Parathyroid adenoma (tissue), 2 donors: ENCODE results near the gene MGMT.

ENCODE experiments used
- H2AFZ ChIP-seq: fragments of 300-600 bp; sonication (generic); one replicate; pipeline ENCODE4 v1.7.0; 2017; ENCODE audit warnings: antibody characterized with exemption, mild to moderate bottlenecking
- H3K27ac ChIP-seq: fragments of 300-600 bp; sonication (generic); one replicate; pipeline ENCODE4 v1.7.0; 2017
- H3K27me3 ChIP-seq: fragments of 300-600 bp; sonication (generic); one replicate; pipeline ENCODE4 v1.7.0; 2017; ENCODE audit warnings: low read length; ENCODE audit not compliant: control insufficient read depth, insufficient read depth
- H3K36me3 ChIP-seq: fragments of 300-600 bp; sonication (generic); one replicate; pipeline ENCODE4 v1.7.0; 2017; ENCODE audit warnings: low read length; ENCODE audit not compliant: control insufficient read depth, insufficient read depth
- H3K4me1 ChIP-seq: fragments of 300-600 bp; sonication (generic); one replicate; pipeline ENCODE4 v1.7.0; 2017; ENCODE audit warnings: control low read depth
- H3K4me2 ChIP-seq: fragments of 300-600 bp; sonication (generic); one replicate; pipeline ENCODE4 v1.7.0; 2017; ENCODE audit warnings: low read length
- H3K4me3 ChIP-seq: fragments of 300-600 bp; sonication (generic); one replicate; pipeline ENCODE4 v1.7.0; 2017; ENCODE audit warnings: low read depth, low read length
- H3K79me2 ChIP-seq: fragments of 300-600 bp; sonication (generic); one replicate; pipeline ENCODE4 v1.7.0; 2017; ENCODE audit warnings: control low read depth
- H3K9ac ChIP-seq: fragments of 300-600 bp; sonication (generic); one replicate; pipeline ENCODE4 v1.7.0; 2017; ENCODE audit warnings: mild to moderate bottlenecking
- H3K9me3 ChIP-seq: fragments of 300-600 bp; sonication (generic); one replicate; pipeline ENCODE4 v1.7.0; 2017; ENCODE audit warnings: low read length; ENCODE audit not compliant: control insufficient read depth
- CTCF ChIP-seq: fragments of 300-600 bp; sonication (generic); IDR thresholded peaks from one replicate; pipeline ENCODE4 v1.7.0; 2017; ENCODE audit warnings: antibody characterized with exemption, mild to moderate bottlenecking
- donor health status: primary hyperparathyroidism.

Gene MGMT

GRCh38 chr10:129532838-129533237, 65.8 kb downstream of the MGMT start:
- Histone ChIP-seq H3K36me3 (no peaks in the 10 kb centered on the region), H3K9me3 (no peaks in the 10 kb centered on the region), H3K4me3 (no peak overlapping the region), H3K4me2 (no peak overlapping the region), H2AFZ (no peak overlapping the region), H3K27ac (no peak overlapping the region), H3K27me3 (no peaks in the 10 kb centered on the region), H3K79me2 (no peaks in the 10 kb centered on the region), H3K4me1 (no peaks in the 10 kb centered on the region), H3K9ac (no peak overlapping the region)
- no peak for TF ChIP-seq CTCF

DNA sequence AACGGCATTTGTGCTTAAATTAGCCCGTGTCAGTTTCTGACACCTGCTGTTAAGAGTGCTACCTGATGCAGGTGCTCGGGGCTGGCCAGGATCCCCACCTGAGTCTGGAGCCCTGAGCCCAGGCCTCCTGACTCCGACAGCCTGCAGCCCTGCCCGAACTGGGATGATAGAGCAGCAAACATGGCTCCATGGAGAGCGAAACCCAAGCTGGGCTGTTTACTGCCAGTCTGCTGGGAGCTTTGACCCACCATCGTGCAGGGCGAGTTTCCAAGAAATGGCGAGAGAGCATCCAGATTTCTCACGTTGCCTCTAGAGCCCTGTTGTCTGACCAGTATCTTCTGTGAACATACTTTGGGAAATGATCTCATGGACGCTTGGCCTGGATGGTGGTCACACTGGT, 66.2 kb downstream of the MGMT start:
- Histone ChIP-seq H3K9me3 (no peaks in the 10 kb centered on the region), H3K27me3 (no peaks in the 10 kb centered on the region), H3K4me3 (no peak overlapping the region), H3K79me2 (no peaks in the 10 kb centered on the region), H3K36me3 (no peaks in the 10 kb centered on the region), H3K4me1 (no peaks in the 10 kb centered on the region), H3K27ac (no peak overlapping the region), H3K4me2 (no peak overlapping the region), H2AFZ (no peak overlapping the region), H3K9ac (no peak overlapping the region)
- TF ChIP-seq CTCF, result no peak

DNA sequence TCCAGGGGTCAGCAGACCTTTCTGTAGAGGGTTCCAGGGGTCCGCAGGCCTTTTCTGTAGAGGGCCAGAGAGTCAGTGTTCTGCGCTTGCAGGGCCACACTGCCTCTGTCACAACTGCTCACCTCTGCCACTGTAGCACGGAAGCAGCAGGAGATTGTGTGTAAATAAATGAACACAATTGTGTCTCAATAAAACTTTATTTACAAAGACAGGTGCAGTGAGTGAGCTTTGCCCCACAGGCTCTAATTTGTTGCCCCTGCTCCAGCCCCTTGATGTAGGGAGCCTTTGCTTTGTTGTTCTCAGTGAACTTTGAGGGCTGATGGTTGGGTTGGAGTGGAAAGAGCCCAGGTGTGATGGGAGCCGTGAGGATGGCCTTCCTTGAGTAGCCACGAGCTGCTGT, 67.8 kb downstream of the MGMT start:
- Histone ChIP-seq H3K4me1 (no peaks in the 10 kb centered on the region), H3K79me2 (no peaks in the 10 kb centered on the region), H2AFZ (no peak overlapping the region), H3K9ac (no peak overlapping the region), H3K4me3 (no peak overlapping the region), H3K4me2 (no peak overlapping the region), H3K27ac (no peak overlapping the region), H3K9me3 (no peaks in the 10 kb centered on the region), H3K27me3 (no peaks in the 10 kb centered on the region), H3K36me3 (no peaks in the 10 kb centered on the region)
- no peak for TF ChIP-seq CTCF

DNA sequence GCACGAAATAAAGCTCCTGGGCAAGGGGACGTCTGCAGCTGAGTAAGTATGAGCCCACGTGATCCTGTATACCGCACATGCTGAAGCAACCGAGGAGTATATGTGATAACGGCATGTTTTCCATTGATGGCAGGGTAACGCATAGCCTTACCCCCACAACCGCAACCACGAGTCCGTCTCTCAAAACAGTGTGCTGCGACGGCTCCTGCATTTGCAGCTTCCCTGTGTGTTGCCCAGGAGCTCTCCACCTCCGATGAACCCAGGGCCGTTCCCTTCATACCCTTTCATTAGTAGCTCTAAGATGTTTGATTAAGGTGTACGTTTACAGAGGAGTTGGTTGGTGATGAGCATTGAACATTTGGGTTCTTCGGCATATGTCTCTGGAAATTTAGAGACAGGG, 69.3 kb downstream of the MGMT start:
- no peaks in the 10 kb centered on the region for H3K9me3 ChIP-seq
- no peak for TF ChIP-seq CTCF
- H2AFZ ChIP-seq, result no peak overlapping the region
- H3K4me1 ChIP-seq, result no peaks in the 10 kb centered on the region
- no peak overlapping the region for H3K4me2 ChIP-seq
- H3K9ac ChIP-seq, result no peak overlapping the region
- H3K27me3 ChIP-seq, result no peaks in the 10 kb centered on the region
- no peaks in the 10 kb centered on the region for H3K36me3 ChIP-seq
- H3K4me3 ChIP-seq, result no peak overlapping the region
- no peaks in the 10 kb centered on the region for H3K79me2 ChIP-seq
- H3K27ac ChIP-seq, result no peak overlapping the region

GRCh38 chr10:129537151-129537550, 70.1 kb downstream of the MGMT start:
- no peak overlapping the region for H3K27ac ChIP-seq
- H3K4me2 ChIP-seq, result no peak overlapping the region
- no peaks in the 10 kb centered on the region for H3K27me3 ChIP-seq
- H3K4me3 ChIP-seq, result no peak overlapping the region
- H2AFZ ChIP-seq, result no peak overlapping the region
- no peak for TF ChIP-seq CTCF
- no peaks in the 10 kb centered on the region for H3K79me2 ChIP-seq
- no peaks in the 10 kb centered on the region for H3K4me1 ChIP-seq
- H3K36me3 ChIP-seq, result no peaks in the 10 kb centered on the region
- no peak overlapping the region for H3K9ac ChIP-seq
- H3K9me3 ChIP-seq, result no peaks in the 10 kb centered on the region
